PC-3 (cell line): ENCODE measurements around the gene LIMS2. TPM values are rescaled to one million over a fixed set of nuclear protein-coding genes. Genes with fewer than 3 reads are reported as not detected.

Source experiments
- ATAC-seq: fragments of 200-7000 bp; cut with Tn5 transposase; 2 replicates; pipeline ENCODE4 v1.9.1; 2020; ENCODE audit warnings: mild to moderate bottlenecking, moderate library complexity
- BruUV-seq: library from RNA; stranded (reverse); fragments of 400-500 nt; replicated peaks from 2 replicates; lab custom pipeline; 2021; lab: Mats Ljungman, UMichigan
- CTCF ChIA-PET: fragments of 300-600 bp; sonication (Branson Sonifier 250); formaldehyde crosslinking; loops from one replicate; lab custom pipeline; 2022; ENCODE audit warnings: antibody characterized with exemption; lab: Charles Lee
- POLR2A ChIA-PET: fragments of 300-600 bp; sonication (Branson Sonifier 250); formaldehyde crosslinking; loops from one replicate; lab custom pipeline; 2022; ENCODE audit warnings: antibody characterized with exemption; ENCODE audit not compliant: unreplicated experiment; lab: Charles Lee
- DNase-seq: peaks from one replicate; pipeline ENCODE4 v3.0.0-alpha.2; 2015
- H2AFZ ChIP-seq: fragments of 300-600 bp; sonication (generic); 2 replicates; pipeline ENCODE4 v1.6.0; 2016; ENCODE audit warnings: antibody characterized with exemption, low read length
- H3F3A ChIP-seq: fragments of 300-600 bp; sonication (generic); one replicate; pipeline ENCODE4 v1.6.0; 2017; ENCODE audit warnings: antibody characterized with exemption, low read length, control low read depth, mild to moderate bottlenecking; ENCODE audit not compliant: unreplicated experiment
- H3K27ac ChIP-seq: fragments of 300-600 bp; sonication (generic); 2 replicates; pipeline ENCODE4 v1.5.1; 2016; ENCODE audit warnings: mild to moderate bottlenecking, low read length
- H3K27me3 ChIP-seq: fragments of 300-600 bp; sonication (generic); 2 replicates; pipeline ENCODE4 v1.6.1; 2016; ENCODE audit warnings: low read length, mixed read lengths
- H3K36me3 ChIP-seq: fragments of 300-600 bp; sonication (generic); 2 replicates; pipeline ENCODE4 v1.6.1; 2016; ENCODE audit warnings: low read depth, mixed run types, low read length, mixed read lengths
- H3K4me1 ChIP-seq: fragments of 300-600 bp; sonication (generic); 2 replicates; pipeline ENCODE4 v1.5.1; 2016; ENCODE audit warnings: low read length; ENCODE audit not compliant: insufficient read depth
- H3K4me2 ChIP-seq: fragments of 300-600 bp; sonication (generic); 2 replicates; pipeline ENCODE4 v1.6.0; 2016; ENCODE audit warnings: low read length
- H3K4me3 ChIP-seq: fragments of 300-600 bp; sonication (generic); 2 replicates; pipeline ENCODE4 v1.5.1; 2016; ENCODE audit warnings: mild to moderate bottlenecking, low read length, mixed read lengths
- H3K79me2 ChIP-seq: fragments of 300-600 bp; sonication (generic); 2 replicates; pipeline ENCODE4 v1.6.1; 2017; ENCODE audit warnings: low read length, mixed read lengths
- H3K9ac ChIP-seq: fragments of 300-600 bp; sonication (generic); 2 replicates; pipeline ENCODE4 v1.6.0; 2016; ENCODE audit warnings: mild to moderate bottlenecking, low read length
- H3K9me2 ChIP-seq: fragments of 300-600 bp; sonication (generic); replicated peaks from 2 replicates; pipeline ENCODE4 v1.6.1; 2016; ENCODE audit warnings: mixed run types, low read length, mixed read lengths
- H3K9me3 ChIP-seq: fragments of 300-600 bp; sonication (generic); 2 replicates; pipeline ENCODE4 v1.6.1; 2016; ENCODE audit warnings: low read length, mixed read lengths
- H4K20me1 ChIP-seq: fragments of 300-600 bp; sonication (generic); 2 replicates; pipeline ENCODE4 v1.6.1; 2016; ENCODE audit warnings: low read length, mixed read lengths
- EZH2 ChIP-seq: fragments of 300-600 bp; sonication (generic); IDR thresholded peaks from one replicate; pipeline ENCODE4 v1.6.1; 2017; ENCODE audit warnings: antibody characterized with exemption, mild to moderate bottlenecking, low read length; ENCODE audit not compliant: unreplicated experiment
- EZH2phosphoT487 ChIP-seq: fragments of 300-600 bp; sonication (generic); IDR thresholded peaks from 2 replicates; pipeline ENCODE4 v1.6.1; 2018; ENCODE audit warnings: mild to moderate bottlenecking, antibody characterized with exemption, low read length, borderline replicate concordance
- intact Hi-C: fragments of 100-400 bp; cut with micrococcal nuclease; formaldehyde crosslinking; loops from 2 replicates; pipeline ENCODE4 v1.9.0; 2023
- total RNA-seq: library from RNA; depleted of rRNA; stranded (reverse); fragments of >200 nt; gene quantifications from 2 replicates; pipeline ENCODE4 v1.2.3, GENCODE V29; 2014
- TF ChIP-seq, protein P1 (sequence below): fragments of 300-600 bp; sonication (generic); conservative IDR thresholded peaks from 2 replicates; pipeline ENCODE4 v1.5.1; 2017; ENCODE audit warnings: antibody characterized with exemption, low read depth, mild to moderate bottlenecking, low read length

Gene LIMS2
- total RNA-seq, 1 experiment from 2014 or later = 5.0 TPM

DNA sequence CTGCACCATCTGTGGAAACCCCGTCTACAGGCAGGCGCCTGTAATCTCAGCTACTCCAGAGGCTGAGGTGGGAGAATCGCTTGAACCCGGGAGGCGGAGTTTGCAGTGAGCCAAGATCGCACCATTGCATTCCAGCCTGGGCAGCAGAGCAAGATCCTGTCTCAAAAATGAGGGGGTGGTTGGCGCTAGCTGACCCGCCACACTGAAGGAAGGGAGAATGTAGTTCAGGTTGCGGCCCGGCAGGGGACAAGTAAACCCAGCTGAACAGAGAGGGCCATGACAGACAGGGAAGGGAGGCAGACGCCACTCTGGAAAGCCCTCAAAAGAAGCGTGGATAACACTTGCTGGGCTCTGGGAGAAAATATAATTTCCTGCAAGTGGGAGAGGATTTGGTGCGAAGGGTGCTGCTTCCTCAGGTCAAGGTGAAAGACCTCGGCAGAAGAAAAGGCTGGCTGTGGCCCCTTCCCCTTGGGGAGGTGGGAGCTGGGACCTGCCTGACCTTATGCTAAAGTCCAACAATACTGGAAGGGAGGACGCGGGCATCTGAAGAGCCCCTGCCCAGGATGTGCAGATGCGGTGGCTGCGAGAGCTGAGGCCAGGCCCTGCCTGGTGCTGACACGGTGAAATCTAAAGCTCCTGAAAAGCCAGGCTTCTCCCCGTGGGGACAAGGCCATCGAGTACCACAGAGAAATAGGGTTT lies 22.3 kb upstream of the LIMS2 start:
- no peaks in the 10 kb centered on the region for H3K27me3 ChIP-seq
- TF ChIP-seq EZH2 = no peak
- no peak for TF ChIP-seq EZH2phosphoT487
- TF ChIP-seq, protein P1, sequence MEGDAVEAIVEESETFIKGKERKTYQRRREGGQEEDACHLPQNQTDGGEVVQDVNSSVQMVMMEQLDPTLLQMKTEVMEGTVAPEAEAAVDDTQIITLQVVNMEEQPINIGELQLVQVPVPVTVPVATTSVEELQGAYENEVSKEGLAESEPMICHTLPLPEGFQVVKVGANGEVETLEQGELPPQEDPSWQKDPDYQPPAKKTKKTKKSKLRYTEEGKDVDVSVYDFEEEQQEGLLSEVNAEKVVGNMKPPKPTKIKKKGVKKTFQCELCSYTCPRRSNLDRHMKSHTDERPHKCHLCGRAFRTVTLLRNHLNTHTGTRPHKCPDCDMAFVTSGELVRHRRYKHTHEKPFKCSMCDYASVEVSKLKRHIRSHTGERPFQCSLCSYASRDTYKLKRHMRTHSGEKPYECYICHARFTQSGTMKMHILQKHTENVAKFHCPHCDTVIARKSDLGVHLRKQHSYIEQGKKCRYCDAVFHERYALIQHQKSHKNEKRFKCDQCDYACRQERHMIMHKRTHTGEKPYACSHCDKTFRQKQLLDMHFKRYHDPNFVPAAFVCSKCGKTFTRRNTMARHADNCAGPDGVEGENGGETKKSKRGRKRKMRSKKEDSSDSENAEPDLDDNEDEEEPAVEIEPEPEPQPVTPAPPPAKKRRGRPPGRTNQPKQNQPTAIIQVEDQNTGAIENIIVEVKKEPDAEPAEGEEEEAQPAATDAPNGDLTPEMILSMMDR = no peak
- no peaks in the 10 kb centered on the region for H3K36me3 ChIP-seq
- H2AFZ ChIP-seq = no peak overlapping the region
- POLR2A ChIA-PET = no interaction called here
- no peak overlapping the region for H3K27ac ChIP-seq
- no peaks in the 10 kb centered on the region for H3K9me3 ChIP-seq
- no peak overlapping the region for H3K4me2 ChIP-seq
- no TSS peak for BruUV-seq
- no peak for DNase-seq
- peaks cover 7% of the 10 kb centered on the region for H3K79me2 ChIP-seq
- ATAC-seq = no peak
- CTCF ChIA-PET = no interaction called here
- H3K9me2 ChIP-seq = no peaks in the 10 kb centered on the region
- peaks cover 4% of the 10 kb centered on the region; the same call in 1 of the 2 replicates for H4K20me1 ChIP-seq
- intact Hi-C loops = no loop called here
- H3K9ac ChIP-seq = no peak overlapping the region
- H3F3A ChIP-seq = no peaks in the 10 kb centered on the region
- no peak overlapping the region for H3K4me3 ChIP-seq
- peaks cover 26% of the 10 kb centered on the region for H3K4me1 ChIP-seq

DNA sequence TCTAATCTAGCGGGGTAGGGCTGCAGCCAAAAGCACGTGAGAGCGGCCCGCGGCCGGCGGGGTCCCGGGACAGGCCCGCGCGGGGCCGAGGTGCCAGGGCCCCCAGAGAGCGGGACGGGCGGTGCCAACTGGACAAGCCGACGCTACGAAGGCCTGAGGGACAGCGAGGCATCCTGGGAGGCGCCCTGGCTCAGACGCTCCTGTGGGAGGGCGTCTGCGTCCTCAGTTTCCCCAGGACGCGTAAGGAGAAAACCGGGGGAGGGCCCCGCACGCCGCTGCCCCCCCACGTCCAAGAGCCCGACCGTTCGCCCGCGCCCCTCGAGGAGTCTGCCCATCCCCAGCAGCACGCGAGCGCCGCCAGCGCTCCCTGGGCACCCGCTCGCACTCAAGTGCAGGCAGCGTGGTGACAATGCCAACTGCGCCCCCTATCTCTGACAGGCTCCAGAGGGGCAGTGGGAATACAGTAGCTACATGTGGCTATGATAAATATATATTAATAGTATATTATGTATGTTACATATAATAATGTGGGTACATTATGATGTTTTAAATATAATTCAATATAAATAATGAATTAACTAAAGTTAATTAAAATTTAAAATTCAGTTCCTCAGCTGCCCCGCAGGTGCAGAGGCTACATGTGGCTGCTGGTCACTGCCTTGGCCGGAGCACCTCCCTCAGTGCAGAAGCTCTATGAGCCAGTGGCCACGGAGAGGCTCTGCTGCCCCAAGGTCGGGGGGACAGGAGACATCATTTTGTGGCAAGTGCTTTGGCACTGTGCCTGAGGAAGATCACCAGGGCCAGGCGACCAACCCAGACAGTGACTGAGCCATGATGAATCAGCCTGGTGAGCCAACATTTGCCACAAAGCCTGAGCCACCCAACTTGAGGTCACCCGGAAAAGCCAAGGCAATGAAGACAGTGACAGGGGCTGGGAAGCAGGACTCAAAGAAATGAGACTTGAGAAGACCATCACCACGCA lies 20.5 kb upstream of the LIMS2 start:
- CTCF ChIA-PET = no interaction called here
- POLR2A ChIA-PET = no interaction called here
- H3F3A ChIP-seq = no peaks in the 10 kb centered on the region
- no peak overlapping the region for H3K4me2 ChIP-seq
- no peaks in the 10 kb centered on the region for H3K36me3 ChIP-seq
- H4K20me1 ChIP-seq = no peaks in the 10 kb centered on the region
- TF ChIP-seq EZH2phosphoT487 = no peak
- TF ChIP-seq, protein P1 = peak; percentile 21; the same call in 1 of the 2 replicates
- no peaks in the 10 kb centered on the region for H3K79me2 ChIP-seq
- H3K4me1 ChIP-seq = peaks cover 17% of the 10 kb centered on the region
- H3K4me3 ChIP-seq = no peak overlapping the region
- peak overlapping the region; percentile 44 for H3K27ac ChIP-seq
- BruUV-seq = no TSS peak
- intact Hi-C loops = no loop called here
- H3K27me3 ChIP-seq = no peaks in the 10 kb centered on the region
- H2AFZ ChIP-seq = no peak overlapping the region
- H3K9me3 ChIP-seq = no peaks in the 10 kb centered on the region
- no peak overlapping the region for H3K9ac ChIP-seq
- no peaks in the 10 kb centered on the region for H3K9me2 ChIP-seq
- DNase-seq (peak; percentile 76), ATAC-seq (peak; percentile 34)
